HPDE6-E6E7 (cell line): ENCODE measurements around the gene ATRX.
"Not testable (repeated sequence)": the region's sequence is repeated elsewhere in the genome, so short reads cannot be mapped to it uniquely, and the experiment has no call there.

Source experiments
- DNase-seq: peaks from one replicate; pipeline ENCODE4 v3.0.0; 2011; ENCODE audit warnings: missing footprints; ENCODE audit errors: extremely low spot score

ATRX gene, protein sequence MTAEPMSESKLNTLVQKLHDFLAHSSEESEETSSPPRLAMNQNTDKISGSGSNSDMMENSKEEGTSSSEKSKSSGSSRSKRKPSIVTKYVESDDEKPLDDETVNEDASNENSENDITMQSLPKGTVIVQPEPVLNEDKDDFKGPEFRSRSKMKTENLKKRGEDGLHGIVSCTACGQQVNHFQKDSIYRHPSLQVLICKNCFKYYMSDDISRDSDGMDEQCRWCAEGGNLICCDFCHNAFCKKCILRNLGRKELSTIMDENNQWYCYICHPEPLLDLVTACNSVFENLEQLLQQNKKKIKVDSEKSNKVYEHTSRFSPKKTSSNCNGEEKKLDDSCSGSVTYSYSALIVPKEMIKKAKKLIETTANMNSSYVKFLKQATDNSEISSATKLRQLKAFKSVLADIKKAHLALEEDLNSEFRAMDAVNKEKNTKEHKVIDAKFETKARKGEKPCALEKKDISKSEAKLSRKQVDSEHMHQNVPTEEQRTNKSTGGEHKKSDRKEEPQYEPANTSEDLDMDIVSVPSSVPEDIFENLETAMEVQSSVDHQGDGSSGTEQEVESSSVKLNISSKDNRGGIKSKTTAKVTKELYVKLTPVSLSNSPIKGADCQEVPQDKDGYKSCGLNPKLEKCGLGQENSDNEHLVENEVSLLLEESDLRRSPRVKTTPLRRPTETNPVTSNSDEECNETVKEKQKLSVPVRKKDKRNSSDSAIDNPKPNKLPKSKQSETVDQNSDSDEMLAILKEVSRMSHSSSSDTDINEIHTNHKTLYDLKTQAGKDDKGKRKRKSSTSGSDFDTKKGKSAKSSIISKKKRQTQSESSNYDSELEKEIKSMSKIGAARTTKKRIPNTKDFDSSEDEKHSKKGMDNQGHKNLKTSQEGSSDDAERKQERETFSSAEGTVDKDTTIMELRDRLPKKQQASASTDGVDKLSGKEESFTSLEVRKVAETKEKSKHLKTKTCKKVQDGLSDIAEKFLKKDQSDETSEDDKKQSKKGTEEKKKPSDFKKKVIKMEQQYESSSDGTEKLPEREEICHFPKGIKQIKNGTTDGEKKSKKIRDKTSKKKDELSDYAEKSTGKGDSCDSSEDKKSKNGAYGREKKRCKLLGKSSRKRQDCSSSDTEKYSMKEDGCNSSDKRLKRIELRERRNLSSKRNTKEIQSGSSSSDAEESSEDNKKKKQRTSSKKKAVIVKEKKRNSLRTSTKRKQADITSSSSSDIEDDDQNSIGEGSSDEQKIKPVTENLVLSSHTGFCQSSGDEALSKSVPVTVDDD (N-terminal part only)

DNA sequence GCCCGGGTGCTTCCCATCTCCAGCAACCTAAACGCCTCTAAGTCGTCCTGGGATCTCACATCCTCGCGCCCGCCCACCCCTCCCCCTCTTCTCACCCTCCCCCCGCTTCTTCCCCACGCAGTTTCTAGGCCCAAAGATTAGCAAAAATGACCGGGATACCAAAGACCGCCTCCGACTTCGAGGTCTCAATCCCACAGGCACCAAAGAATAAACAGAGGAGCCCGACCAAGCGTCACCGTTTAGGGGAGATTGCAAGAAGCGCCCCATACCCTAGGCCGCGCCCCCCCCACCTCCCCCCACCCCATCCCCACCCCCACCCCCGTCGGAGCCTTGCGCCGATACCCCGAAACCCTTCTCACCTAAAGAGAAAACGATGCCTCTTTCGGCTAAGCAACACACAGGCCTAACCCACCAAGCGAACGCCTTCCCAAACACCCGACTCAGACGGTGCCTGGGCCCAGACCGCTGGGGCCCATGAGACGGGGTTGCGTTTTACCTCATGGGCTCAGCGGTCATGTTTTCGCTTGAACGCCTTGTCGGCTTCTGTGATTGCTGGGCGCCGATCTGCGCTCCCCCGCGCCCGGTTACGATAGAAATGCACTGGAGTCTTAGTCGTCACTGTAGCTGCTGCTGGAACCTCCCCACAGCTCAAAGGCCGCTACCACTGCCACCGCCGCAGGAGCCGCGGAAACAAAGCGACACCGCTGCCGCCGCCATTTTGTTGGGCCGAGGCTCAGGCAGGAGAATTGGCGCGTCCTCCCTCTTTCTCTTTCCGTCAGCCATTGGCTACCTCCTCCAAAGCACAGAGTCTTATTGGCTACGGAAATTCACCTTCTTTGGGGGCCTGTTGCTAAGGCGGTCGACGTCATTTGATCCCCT is at the start of gene ATRX:
Gene ATRX (minus strand): TSS at position 731 of the 879 bp plus-strand sequence. CDS start 215 bp downstream, at position 516.
- peak; percentile 61 for DNase-seq

DNA sequence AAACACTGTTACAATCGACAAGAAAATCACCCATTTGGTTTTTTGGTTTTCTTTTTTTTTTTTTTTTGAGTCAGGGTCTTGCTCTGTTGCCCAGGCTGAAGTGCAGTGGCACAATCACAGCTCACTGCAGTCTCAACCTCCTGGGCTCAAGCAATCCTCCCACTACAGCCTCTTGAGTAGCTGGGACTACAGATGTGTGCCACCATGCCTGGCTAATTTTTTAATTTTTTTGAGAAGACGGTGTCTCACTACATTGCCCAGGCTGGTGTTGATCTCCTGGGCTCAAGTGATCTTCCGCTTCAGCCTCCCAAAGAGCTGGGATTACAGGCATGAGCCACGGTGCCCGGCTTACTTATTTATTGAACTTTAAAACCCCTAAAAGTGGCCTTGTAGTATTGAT is 45.5 kb upstream of the ATRX start:
- DNase-seq, result not testable (repeated sequence)

DNA sequence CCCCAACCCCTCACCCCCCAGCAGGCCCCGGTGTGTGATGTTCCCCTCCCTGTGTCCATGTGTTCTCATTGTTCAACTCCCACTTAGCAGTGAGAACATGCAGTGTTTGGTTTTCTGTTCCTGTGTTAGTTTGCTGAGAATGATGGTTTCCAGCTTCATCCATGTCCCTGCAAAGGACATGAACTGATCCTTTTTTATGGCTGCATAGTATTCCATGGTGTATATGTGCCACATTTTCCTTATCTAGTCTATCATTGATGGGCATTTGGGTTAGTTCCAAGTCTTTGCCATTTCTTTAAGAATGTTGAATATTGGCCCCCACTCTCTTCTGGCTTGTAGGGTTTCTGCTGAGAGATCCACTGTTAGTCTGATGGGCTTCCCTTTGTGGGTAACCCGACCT is 36.0 kb upstream of the ATRX start:
- not testable (repeated sequence) for DNase-seq

DNA sequence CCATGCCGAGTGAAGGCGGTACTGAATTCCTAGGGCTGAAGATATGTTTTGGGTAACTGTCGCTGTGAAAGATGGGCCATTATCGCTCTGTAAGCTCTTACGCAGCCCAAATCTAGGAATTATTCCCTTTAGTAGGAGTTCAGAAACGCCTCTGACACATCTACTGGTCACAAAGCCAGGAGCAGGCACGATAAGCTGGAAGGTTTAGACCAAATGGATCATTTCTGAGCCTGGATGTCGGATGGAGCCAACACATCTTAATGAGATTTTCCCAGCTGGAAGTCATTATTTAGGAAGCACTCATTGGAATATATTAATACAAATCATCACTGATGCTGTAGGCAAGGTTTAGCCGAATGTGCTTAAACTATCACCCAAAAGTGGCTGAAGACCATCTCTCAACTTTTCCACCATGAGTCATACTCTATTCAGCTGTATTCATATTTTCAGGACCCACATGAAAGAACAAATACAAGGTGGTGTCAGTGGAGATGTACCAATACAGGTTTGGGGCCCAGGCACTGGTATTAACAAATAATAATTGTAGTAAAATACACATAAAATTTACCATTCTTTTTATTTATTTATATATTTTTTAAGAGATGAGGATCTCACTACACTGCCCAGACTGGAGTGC is 34.2 kb upstream of the ATRX start:
- no peak for DNase-seq

DNA sequence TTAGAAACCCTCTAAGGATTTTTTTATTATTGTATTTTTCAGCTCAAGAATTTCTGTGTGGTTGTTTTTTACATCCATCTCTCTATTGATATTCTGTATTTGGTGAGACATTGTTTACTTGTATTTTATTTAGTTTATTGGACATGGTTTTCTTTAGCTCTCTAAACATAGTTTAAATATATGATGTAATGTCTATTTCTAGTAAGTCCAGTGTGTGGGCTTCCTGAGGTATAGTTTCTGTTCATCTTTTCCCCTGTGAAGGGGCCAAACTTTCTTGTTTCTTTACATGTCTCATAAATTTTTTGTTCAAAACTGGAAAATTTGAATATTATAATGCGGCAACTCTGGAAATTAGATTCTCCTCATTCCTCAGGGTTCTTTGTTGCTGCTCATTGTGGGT is 28.2 kb upstream of the ATRX start:
- no peak for DNase-seq

DNA sequence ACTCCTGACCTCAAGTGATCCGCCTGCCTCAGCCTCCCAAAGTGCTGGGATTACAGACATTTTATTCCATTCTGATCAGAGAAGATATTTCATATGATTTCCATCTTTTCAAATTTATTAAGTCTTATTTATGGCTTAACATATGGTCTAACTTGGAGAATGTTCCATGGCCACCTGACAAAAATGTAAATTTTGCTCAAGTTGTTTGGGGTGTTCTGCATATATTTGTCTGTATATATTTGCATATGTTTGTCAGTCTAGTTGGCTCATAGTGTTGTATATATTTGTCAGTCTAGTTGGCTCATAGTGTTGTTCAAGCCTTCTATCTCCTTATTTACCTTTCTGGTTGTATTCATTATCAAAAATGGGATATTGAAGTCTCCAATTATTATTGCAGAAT is 16.2 kb upstream of the ATRX start:
- DNase-seq, result no peak

DNA sequence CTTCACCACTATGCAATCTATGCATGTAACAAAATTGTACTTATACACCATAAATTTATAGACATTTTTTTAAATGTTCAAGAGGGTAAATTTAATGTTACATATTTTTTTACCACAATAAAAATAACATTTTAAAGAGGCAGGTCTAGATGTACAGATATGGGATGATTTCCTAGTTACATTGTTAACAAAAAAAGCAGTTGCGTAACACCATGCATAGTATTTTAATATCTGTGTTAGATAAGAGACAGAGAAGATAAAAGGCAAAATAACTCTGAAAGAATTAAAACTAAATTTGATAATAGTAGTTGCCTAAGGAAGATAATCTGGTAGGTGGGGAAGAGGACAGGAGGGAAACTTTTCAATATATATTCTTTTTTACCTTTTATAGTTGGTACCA is 9.1 kb upstream of the ATRX start:
- DNase-seq, result no peak

DNA sequence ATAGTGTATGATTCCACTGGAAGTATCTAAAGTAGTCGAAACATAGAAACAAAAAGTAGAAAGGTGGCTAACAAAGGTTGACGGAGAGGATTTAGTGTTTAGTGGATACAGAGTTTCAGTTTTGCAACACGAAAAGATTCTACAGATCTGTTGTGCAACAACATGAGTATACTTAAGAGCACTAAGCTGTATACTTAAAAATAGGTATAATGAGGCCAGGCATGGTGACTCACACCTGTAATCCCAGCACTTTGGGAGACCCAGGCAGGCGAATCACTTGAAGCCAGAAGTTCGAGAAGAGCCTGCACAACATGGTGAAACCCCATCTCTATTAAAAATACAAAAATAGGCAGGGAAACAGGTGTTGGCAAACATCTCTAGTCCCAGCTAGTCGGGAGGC is 7.9 kb upstream of the ATRX start:
- no peak for DNase-seq

DNA sequence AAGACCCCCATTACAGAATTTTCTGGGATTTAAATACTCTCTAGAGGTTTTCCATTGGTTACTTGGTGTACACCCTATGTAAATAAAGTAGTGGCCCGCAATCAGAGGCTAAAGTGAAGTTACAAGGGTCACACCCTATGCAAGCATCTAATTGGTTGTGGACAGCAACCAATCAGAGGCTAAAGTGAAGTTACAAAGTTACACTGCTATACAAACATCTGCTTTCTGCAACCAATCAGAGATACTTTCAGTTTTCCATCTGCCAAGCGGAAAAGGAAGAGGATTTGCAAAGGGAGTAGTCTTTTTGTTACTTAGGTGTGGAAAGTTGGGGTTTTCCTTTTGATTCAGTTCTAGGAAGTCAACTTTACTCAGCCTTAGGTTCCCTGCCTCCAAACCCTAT is 2.0 kb upstream of the ATRX start:
- no peak for DNase-seq

DNA sequence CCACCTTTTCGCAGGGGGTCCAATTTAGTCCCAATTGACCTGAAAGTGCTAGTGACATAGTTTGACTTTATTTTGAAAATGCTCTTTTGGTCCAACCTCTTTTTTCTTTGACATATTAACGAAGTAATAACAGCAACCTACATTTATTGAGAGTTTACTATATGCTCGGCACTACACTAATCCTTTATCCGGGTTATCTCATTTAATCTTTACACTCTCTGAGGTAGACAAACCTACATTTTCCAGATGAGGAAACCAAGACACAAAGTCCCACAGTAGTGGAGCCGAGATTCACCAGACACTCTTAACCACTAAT is 307 bp upstream of the ATRX start:
- DNase-seq, result no peak

DNA sequence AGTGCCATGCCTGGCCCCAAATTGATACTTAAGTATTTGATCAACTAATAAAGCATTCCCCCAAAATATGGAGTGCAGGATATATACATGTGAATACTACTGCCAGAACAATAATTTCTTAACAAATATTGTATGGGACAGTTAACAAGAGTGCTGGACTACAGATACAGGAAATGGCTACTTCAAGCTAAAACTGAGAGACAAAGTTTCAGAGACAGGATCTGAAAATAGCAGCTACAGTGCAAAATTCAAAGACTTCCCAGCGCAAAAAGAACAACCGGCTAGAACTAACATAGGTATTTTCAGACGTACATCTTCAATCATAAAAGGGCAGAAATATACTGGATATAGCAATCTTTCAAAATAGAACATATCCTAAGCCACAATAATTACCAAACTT is 6.3 kb downstream of the ATRX start:
- DNase-seq, result no peak

DNA sequence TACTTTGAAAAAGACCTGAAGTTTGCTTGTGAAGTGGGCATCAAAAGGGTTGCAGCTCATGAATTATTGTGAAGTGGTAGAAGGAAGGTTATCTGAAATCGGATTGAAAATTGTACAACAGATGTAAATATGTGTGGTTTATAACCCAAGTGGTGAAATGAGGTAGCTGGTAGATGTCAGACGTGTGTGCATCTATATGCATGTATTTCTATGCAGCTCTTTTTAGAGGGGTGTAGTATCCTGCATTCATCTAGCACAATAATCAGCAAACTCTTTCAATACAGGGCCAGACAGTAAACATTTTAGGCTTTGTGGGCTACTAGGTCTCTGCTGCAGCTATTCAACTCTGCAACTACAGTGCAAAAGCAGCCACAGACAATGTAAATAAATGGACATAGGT is 9.4 kb downstream of the ATRX start:
- DNase-seq, result no peak

DNA sequence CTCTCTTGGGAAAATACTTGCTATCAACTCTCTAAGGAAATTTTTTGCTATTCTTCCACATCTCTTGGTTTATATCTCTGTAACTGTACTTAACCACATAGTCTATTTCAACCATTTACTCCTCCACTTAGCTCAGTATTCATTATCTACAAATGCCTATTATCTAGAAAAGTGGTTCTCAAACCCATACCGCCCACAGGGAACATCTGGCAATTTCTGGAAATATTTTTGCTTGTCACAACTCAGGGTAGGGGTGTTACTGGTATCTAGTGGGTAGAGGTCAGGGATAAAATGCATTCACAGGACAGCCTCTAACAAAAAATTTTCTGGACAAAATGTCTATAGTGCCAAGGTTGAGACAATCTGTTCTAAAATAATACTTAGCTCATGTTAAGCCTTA is 14.4 kb downstream of the ATRX start:
- DNase-seq, result no peak

DNA sequence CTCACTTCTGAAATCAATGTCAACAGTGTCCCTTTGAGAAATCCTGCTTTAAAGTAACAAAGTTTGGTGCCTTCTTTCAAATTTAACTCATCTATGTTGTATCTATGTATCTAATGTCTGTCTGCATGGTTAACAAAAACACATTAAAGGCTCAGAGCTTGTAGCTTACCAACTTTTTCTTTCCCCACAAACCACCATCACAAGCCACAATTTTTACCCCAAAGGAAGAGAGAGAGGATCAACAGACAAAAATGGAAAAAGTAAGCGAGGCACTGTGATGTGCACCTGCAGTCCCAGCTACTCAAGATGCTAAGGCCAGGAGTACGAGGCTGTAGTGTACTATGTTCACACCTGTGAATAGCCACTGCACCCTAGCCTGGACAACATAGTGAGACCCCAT is 17.2 kb downstream of the ATRX start:
- DNase-seq, result no peak

DNA sequence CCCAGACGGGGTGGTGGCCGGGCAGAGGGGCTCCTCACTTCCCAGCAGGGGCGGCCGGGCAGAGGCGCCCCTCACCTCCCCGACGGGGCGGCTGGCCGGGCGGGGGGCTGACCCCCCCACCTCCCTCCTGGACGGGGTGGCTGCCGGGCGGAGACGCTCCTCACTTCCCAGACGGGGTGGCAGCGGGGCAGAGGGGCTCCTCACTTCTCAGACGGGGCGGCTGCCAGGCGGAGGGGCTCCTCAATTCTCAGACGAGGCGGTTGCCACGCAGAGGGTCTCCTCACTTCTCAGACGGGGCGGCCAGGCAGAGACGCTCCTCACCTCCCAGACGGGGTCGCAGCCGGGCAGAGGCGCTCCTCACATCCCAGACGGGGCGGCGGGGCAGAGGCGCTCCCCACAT is 19.8 kb downstream of the ATRX start:
- not testable (repeated sequence) for DNase-seq

DNA sequence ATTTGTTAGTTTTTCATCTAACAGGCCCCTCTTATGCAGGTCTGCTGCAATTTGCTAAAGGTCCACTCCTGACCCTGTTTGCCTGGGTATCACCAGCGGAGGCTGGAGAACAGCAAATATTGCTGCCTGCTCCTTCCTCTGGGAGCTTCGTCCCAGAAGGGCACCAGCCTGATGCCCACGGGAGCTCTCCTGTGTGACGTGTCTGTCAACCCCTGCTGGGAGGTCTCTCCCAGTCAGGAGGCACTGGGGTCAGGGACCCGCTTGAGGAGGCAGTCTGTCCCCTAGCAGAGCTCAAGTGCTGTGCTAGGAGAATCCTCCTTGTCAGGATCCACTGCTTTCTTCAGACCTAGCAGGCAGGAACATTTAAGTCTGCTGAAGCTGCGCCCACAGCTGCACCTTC is 30.5 kb downstream of the ATRX start:
- no peak for DNase-seq

DNA sequence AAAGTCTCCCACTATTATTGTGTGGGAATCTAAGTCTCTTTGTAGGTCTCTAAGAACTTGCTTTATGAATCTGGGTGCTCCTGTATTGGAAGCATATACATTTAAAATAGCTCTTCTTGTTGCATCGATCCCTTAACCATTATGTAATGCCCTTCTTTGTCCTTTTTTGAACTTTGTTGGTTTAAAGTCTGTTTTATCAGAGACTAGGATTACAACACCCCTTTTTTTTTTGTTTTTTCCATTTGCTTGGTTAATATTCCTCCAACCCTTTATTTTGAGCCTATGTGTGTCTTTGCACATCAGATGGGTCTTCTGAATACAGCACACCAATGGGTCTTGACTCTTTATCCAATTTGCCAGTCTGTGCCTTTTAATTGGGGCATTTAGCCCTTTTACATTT is 32.1 kb downstream of the ATRX start:
- not testable (repeated sequence) for DNase-seq

DNA sequence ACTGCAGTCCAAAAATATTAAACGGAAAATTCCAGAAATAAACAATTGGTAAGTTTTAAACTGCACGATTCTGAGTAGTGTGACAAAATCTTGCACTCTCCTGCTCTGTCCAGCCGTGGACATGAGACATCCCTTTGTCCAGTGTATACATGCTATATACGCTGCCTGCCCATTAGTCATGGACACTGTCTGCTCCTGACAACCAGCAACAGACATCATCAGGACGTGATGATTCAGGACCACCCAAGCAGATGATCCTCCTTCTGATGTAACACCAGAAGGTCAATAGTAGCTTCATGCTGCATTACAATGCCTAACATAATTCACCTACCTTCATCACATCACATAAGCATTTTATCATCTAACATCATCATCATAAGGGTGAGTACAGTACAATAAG is 36.3 kb downstream of the ATRX start:
- no peak for DNase-seq

DNA sequence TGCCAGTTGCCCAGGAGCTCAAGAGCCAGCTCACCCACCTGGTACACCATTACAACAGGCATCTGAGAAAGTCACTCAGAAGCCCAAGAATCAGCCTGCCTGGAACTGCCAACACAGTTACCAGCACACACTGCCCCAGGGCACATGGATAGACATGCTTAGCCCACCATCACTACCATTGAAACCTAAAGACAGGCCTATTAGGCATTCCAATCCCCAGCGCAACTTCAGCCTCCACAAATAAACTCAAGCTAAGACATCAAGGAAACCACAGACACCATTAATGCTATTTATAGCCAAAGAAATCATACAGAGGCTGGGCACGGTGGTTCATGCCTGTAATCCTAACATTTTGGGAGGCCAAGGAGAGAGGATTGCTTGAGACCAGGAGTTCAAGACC is 42.3 kb downstream of the ATRX start:
- DNase-seq, result no peak

DNA sequence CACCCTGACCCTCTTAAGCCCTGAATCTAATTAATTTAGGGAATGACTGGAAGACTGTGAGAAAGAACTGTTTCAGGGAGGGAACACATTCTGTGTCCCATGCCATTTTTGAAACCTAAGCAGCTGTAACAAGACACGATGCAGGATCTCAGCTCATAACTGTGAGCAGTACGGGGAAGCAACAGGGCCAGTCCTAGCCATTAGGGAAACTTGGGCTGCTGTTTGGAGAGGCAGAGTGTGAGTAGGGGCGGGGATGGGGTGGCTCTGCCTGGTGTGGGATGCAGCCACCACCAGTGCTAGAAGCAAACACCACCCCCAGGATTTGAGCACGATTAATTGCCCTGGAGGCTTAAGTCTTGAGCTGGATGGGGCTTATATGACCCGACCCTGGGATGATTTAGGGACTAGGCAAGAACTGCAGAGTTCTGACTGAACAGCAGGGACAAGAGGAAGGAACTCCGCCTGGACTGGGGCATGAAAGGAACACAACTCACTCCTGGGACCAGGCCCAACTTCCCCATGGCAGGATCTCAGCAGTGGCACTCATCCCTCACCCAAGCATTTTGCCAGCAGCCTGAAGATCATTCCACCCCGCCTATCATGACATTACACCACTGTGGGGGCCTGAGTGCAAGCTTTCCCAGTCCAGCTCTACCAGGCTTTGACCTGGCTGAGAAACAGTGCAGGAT is 43.1 kb downstream of the ATRX start:
- DNase-seq, result no peak
